H54 (cell line): ENCODE measurements around the gene KIF18A.

Source experiments
- DNase-seq: peaks from one replicate; pipeline ENCODE4 v3.0.0; 2011; ENCODE audit warnings: low spot score, mixed read lengths; ENCODE audit not compliant: insufficient read length
- FAIRE-seq: peaks from 3 replicates; lab custom pipeline; 2011; peaks lifted over from hg19 to GRCh38; lab: Jason Lieb, UNC
- POLR2A ChIP-seq: IDR thresholded peaks from 2 replicates; pipeline ENCODE4 v1.6.1; 2011; ENCODE audit warnings: low read depth, mild to moderate bottlenecking, low read length

KIF18A gene

GRCh38 chr11:27995083-27995482, 112.9 kb downstream of the KIF18A start:
- DNase-seq, result no peak
- no peak for FAIRE-seq
- no peak for TF ChIP-seq POLR2A

DNA sequence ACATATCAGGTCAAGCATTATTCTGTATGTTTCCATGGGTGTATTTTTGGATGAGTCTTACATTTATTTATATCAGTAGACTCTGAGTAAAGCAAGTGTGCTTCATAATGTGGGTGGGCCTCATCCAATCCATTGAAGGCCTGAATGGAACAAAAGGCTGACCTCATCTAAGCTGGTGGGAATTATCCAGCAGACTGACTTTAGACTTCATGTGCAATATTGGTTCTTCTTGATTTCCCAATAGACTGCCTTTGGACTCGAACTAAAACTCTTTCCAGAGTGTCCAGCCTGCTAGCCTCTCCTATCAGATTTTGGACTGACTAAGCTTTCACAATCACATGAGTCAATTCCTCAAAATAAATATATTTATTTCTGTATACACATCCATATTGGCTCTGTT, 116.2 kb downstream of the KIF18A start:
- TF ChIP-seq POLR2A, result no peak
- FAIRE-seq (no peak), DNase-seq (no peak)

DNA sequence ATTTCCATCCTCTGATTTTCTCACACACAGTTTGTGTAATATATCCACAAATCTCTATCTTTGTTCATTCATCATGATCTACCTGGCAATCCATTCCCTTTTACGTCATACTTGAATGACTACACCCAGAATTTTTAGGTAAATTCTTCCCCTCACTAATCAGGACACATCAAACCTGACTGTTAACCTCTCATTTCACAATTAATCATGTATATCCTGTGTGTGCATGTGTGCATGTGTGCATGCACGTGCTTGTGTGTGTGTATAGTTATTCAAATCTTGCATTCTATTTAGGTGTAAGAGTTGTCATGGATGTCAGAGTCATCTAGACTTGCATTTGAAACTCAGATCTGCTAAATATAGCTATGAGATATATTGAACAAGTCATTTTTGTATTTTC, 130.4 kb downstream of the KIF18A start:
- TF ChIP-seq POLR2A, result no peak
- no peak for DNase-seq
- FAIRE-seq, result no peak

DNA sequence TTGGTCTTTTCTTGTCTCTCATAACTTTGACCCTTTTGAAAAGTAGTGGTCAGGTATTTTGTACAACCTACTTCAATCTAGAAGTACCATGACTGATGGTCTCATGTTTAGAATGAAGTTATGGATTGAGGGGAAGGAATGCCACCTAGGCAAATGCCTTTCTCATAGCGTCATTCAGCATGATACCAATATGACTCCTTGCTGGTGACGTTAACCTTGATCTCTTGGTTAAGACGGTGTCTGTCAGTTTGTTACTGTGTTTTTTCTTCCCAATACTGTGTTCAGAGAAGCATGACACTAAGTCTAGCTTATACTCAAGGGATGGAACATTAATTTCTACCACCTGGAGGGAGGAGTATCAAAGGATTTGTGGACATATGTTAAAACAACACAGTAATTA, 130.9 kb downstream of the KIF18A start:
- no peak for TF ChIP-seq POLR2A
- FAIRE-seq, result peak; percentile 82

DNA sequence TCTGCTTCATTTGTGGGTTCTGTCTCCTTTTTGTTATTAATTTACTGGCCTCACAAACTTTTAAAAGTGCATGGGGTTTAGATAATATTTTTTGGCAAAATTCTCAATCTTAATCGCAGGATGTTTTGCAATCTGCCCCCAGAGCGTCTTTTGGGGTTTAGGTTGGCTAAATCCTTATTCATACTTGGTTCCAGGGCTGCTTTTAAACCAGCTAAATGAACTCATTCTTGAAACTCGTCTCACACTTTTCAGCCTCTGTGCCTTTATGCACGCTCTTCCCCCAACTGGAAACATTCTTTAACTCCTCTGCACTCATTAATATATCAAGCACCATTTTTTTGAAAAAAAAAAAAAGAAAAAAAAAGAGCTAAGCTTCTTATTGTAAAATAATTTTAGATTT, 131.7 kb downstream of the KIF18A start:
- no peak for TF ChIP-seq POLR2A
- no peak for FAIRE-seq

More for the DNA sequence above, 130.9 kb downstream of the KIF18A start:
- DNase-seq, result peak; percentile 9

DNA sequence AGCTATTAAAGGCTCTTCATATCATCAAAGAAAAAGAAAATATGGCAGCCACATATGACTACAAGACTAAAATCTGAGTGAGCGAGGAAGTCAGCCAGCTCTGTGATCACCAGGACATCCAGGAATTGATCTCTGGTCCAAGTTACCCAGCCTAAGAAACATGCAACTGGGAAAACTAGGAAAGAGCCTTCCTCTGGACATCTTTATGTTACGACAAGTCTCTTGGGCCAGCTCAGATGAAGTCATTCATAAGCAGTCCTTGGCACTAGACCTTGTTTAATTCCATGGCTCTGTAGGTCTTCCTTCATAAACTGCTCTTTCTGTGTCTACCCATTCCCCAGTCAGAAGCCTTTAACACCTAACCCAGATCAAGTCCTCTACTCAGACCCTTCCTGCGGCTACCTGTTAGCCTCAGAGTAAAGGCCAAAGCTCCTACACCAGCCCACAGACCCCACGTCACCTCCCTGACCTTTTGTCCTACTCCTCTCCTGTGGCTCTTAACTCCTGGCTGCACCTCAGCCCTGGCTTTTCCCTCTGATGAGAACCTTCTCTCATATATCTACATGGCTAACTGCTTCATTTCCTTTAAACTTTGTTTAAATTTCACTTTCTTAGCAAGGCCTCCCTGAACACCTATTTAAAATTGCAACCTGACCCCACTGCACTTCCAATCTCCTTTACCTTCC, 134.0 kb downstream of the KIF18A start:
- TF ChIP-seq POLR2A, result no peak
- DNase-seq, result no peak
- no peak for FAIRE-seq

More for the DNA sequence above, 131.7 kb downstream of the KIF18A start:
- no peak for DNase-seq

GRCh38 chr11:27972522-27973170, 135.3 kb downstream of the KIF18A start:
- DNase-seq, result peak; percentile 35
- peak; percentile 81 for FAIRE-seq
- no peak for TF ChIP-seq POLR2A

- FAIRE-seq (no peak), DNase-seq (no peak)
- no peak for TF ChIP-seq POLR2A
These were observed 136.8 kb downstream of the KIF18A start for GRCh38 chr11:27971171-27971570.
